ENCODE results near the gene MRPS11. TPM values are rescaled to one million over a fixed set of nuclear protein-coding genes. Genes with fewer than 3 reads are reported as not detected.

The MRPS11 gene
- total RNA-seq, 1 donor from 2014 or later = 73.3 TPM

- no peak for DNase-seq
Observed at GRCh38 chr15:88525418-88525817, 57.9 kb downstream of the MRPS11 start.

GRCh38 chr15:88526247-88526879 is 58.9 kb downstream of the MRPS11 start:
- ATAC-seq (peak; percentile 82), DNase-seq (no peak)
- intact Hi-C loops (cut with micrococcal nuclease) = no loop called here

More at GRCh38 chr15:88525418-88525817, 57.9 kb downstream of the MRPS11 start:
- intact Hi-C loops (cut with micrococcal nuclease) = no loop called here
- ATAC-seq = no peak

GRCh38 chr15:88529021-88529630 is 61.6 kb downstream of the MRPS11 start:
- ATAC-seq = no peak
- intact Hi-C loops (cut with micrococcal nuclease) = no loop called here
- DNase-seq = no peak

Other genes starting within 250 kb of the MRPS11 start
- 4.0 TPM for gene NTRK3, start 211.0 kb upstream of the MRPS11 start, total RNA-seq
- gene MRPL46, start 320 bp upstream of the MRPS11 start, total RNA-seq = 68.6 TPM
- 7.6 TPM for gene DET1, start 79.0 kb downstream of the MRPS11 start, total RNA-seq
- gene AEN, start 153.6 kb downstream of the MRPS11 start, total RNA-seq = 9.8 TPM
- 3.6 TPM for gene ISG20, start 171.3 kb downstream of the MRPS11 start, total RNA-seq

Data from left ventricle myocardium superior (tissue), 1 donor.